ENCODE results near the gene KRT12.
"Not testable (repeated sequence)": the region's sequence is repeated elsewhere in the genome, so short reads cannot be mapped to it uniquely, and the experiment has no call there.

Gene KRT12

DNA sequence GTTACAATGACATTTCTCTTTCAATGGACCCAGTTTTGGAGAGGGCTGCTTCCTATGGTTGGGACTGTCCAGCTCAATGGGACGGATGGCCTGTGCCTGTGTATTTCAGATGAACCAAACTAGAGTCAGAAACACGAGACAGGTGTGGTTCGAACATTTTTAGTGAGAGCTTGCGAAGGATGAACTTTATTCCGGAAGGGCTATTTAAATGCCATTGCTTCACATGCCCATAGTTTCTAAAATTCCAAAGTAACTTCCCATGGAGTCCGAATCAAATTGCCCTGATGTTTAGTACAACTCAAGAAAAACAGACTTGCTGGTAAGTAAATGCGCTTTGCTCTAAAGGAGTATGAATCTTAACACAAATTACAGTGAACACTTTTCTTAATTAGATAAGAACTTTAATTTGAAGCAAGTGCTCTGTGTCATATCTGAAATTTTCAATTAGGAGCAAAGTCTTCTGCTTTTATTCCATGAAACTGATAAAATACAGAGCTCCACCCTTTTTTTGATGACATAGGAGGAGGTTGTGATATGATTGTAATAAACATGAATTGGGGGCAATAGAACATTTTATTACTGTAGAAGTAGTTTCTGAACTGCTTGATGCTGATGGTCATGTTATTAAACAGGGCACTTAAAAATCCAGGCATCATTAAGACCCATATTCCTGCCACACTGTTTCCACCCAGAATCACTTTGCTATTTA is 16.8 kb upstream of the KRT12 start:
- DNase-seq (ENCODE audit: low read depth in 2 of 2): no peak

DNA sequence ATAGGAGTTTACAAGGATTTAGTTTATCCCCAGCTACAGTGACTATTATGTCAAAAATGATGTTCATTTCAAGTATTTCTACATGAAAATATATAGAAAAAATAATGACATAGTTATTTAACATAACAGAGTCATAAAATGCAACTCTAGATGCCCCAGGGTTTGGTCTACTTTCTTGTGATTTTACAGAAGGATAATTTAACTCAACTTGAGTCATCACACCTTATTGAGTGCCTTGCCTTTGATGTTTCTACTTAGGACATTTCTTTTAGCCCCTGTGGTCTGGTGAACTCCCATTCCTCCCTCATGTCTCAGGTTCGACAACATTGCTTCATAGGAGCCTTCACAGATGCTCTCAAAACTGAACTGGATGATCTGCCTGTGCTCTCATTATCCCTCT is 16.0 kb upstream of the KRT12 start:
- DNase-seq (ENCODE audit: low read depth in 2 of 2): no peak

DNA sequence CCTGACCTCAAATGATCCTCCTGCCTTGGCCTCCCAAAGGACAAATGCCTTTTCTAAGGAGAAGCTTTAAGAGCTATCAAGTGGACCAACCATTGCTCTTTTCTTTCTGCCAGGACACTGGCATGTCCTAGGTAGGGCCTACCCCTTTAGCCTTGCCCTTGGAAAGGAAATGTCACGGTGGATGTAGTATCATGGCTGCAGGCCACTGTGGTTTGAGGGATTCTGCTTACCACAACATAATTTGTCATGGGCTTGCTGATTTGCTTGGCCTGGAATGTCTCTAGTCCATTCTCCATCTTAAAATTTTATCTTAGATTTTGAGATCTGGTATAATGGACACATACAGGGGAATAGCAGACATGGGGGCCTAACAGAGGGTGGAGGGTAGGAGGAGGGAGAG is 12.0 kb upstream of the KRT12 start:
- DNase-seq (ENCODE audit: low read depth in 2 of 2): no peak

DNA sequence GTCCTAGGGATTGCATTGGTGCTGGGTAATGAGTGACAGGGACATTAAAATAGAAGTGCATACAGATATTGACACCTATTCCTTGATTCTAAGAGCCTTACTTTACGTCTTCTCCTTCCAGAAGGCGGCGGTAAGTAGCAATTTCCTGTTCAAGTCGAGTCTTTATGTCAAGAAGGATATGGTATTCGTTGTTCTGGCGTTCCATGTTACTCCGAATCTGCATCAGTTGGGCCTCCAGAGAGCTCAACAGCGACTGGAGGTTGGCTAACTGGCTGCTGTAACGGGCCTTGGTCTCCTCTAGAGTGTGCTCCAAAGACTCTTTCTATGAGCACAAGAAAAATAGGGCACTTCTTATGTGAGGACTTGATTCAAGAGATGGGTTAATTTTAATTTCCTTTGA is 11.0 kb upstream of the KRT12 start:
- DNase-seq (ENCODE audit: low read depth in 2 of 2): no peak

GRCh38 chr17:40873801-40874200 is 6.8 kb upstream of the KRT12 start:
- no peak for DNase-seq (ENCODE audit: low read depth in 2 of 2)

DNA sequence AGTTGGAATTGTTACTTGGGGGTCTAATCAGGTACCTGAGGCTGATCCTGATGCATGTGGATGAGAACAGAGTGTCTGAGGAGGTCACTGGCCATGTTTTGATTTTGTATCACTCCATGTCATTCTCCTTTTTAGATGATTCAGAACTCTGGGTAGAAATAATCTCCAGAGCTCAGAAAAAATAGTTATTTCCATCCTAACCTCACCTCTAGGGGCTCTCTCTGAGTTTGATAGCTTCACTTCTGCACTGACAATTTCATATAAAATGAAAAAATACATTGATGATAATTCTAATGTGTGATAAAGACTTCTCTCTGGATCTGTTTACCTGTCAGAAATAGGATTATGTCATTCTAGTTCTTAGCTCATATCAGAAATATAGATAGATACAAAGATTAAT is 6.2 kb upstream of the KRT12 start:
- DNase-seq (ENCODE audit: low read depth in 2 of 2): no peak

- DNase-seq (ENCODE audit: low read depth in 2 of 2): no peak
These were observed 5.4 kb upstream of the KRT12 start for GRCh38 chr17:40872416-40872815.

DNA sequence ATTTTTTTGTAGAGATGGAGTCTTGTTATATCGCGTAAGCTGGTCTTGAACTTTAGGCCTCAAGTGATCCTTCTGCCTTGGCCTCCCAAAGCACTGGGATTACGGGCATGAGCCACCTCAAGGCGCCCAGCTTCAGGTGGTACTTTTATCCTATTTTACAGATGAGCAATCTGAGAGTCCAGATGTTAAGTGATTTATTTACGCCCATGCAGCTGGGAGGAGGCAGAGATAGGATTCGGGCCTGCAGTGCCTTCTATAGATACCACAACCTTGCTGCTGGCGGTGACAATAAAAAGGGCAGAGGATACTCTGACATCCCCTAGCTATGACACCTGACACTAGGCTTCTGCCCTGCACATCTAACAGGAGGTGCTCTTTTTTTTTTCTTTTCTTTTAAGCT is 4.3 kb upstream of the KRT12 start:
- no peak for DNase-seq (ENCODE audit: low read depth in 2 of 2)

- no peak for DNase-seq (ENCODE audit: low read depth in 2 of 2)
These were observed 3.1 kb upstream of the KRT12 start for GRCh38 chr17:40870136-40870535.

GRCh38 chr17:40864661-40865390 is 2.2 kb downstream of the KRT12 start:
- DNase-seq (ENCODE audit: low read depth in 2 of 2): no peak

- DNase-seq (ENCODE audit: low read depth in 2 of 2): no peak
These were observed 3.9 kb downstream of the KRT12 start for GRCh38 chr17:40862985-40863733.

- DNase-seq (ENCODE audit: low read depth in 2 of 2): no peak
These were observed 7.5 kb downstream of the KRT12 start for GRCh38 chr17:40859536-40859935.

DNA sequence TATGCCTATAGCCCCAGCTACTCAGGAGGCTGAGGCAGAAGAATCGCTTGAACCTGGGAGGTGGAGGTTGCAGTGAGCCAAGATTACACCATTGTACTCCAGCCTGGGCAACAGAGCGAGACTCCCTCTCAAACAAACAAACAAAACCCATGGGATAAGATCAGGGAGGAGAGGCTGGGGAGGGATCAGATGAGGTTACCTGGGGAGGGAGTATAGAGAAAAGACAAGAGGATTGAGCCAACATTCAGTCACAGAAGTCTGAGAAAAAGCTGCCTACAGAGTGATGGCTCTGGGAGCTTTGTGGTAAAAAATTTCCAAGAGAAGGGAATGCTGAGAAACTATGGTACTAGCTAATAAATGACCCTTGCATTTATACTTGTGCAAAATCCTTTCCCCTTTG is 8.4 kb downstream of the KRT12 start:
- DNase-seq (ENCODE audit: low read depth in 2 of 2): not testable (repeated sequence)

- DNase-seq (ENCODE audit: low read depth in 2 of 2): no peak
These were observed 9.5 kb downstream of the KRT12 start for GRCh38 chr17:40857535-40857934.

DNA sequence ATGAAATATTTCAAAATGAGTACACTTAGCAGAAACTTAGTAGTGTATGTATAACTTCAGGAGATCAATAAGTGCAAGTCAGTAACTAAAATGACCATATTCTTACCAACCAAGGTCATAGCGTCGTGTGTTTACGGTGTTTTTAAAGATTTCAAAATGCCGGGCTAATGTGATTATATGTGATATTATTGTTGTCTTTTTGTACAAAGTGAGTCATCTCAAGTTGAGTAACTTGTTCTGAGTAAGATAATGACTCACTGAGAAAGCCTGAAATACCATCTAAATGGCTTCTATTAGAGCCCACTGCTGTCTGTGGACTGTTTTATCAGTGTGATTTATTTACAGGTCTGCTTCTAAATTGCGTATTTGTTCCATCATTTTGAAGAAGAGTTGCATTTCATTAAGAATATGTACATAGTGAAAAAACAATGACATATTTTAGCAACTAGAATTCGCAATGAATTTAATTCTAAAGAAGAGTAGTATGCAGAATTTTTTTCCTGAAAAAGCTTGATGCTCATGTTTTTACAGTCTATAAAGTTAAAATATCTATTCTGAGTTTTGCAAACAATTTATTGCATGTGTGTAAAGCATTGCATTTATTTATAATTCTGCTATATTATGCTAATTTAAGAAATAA is 12.7 kb downstream of the KRT12 start:
- no peak for DNase-seq (ENCODE audit: low read depth in 2 of 2)

GRCh38 chr17:40852364-40852763 is 14.7 kb downstream of the KRT12 start:
- DNase-seq (ENCODE audit: low read depth in 2 of 2): no peak

DNA sequence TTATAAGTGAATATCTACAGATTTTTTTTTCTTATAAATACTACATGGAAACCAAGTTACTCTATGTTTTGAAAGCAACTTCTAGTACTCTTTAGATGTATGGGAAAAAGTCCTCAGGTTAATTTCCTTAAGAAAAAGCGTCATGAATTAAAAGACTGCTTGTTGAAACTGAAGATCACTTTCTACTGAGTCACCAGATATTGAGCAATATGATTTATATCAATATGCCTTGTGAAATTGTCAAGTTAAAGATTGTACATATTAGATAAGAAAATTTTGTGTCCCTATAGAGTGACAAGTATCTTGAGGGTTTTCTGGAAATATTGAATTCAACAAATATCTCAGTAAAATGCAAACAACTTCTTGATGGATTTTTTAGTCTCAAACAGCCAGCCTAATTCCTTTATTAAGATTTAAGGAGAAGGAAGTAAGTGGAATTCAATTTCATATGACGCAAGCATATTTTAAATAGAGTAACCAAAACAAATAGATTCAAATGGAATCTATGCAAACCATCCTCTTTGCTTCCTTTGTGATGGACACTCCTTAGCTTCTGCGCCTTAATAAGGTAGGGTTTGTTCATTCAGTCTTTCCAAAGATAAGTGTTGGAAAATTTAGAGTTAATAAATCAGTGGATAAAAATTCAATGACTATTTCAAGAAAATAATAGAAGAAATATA is 16.6 kb downstream of the KRT12 start:
- DNase-seq (ENCODE audit: low read depth in 2 of 2): no peak

GRCh38 chr17:40849723-40850122 is 17.3 kb downstream of the KRT12 start:
- no peak for DNase-seq (ENCODE audit: low read depth in 2 of 2)

DNA sequence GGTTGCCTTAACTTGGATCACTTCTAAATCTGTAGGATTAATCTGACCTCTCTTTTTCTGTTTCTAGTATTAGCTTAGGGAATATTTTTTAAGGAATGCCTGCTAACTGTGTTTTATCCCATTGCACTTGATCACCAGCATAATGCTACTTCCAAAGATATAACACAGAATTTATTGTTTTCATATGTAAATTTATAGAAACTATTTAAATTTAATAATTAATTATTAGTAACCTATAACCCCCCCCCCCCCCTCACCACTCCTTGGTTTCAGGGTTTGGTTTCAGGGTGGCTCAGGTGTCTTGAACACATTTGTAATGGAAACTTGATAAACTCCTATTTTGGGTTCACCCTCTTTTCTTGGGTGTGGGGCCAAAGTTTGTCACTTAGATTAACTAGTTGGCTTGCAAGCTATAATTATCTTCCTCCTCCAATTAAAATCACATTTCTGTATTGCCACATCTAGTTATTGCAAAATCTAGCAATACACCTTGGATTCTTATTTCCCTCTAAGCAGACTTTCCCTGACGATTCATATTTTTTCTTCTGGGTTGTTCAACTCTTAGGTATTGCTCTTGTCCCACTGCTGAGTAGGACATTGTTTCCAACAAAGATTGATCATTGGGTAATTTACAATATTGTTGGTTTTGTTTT is 18.3 kb downstream of the KRT12 start:
- no peak for DNase-seq (ENCODE audit: low read depth in 2 of 2)

GRCh38 chr17:40846515-40847144 is 20.4 kb downstream of the KRT12 start:
- DNase-seq (ENCODE audit: low read depth in 2 of 2): no peak

DNA sequence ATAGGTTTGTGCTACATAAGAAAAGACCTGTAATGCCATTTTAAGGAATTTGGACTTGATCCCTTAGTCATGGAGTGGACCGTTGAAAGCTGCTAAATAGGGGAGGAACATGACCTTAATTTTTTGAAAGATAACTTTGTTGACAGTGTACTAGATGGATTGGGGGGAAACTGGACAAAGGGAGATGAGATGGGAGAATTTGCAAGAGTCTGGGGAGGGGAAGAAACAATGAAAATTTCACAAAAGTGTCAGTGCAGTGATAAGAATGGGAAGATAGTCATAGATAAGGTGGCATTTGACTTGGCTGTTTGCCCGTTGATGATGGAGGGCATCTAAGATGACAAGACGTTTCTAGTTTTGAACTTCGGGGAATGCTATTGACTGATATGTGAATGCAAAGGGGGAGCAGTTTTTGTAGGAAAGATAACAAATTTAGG is 22.3 kb downstream of the KRT12 start:
- DNase-seq (ENCODE audit: low read depth in 2 of 2): no peak

All from stimulated activated CD8-positive, alpha-beta memory T cell treated with anti-CD3 and anti-CD28 coated beads, Interleukin-2, amount 100 ng/mL, for 1 hour (primary cell).